ENCODE results near the gene STK38. TPM values are rescaled to one million over a fixed set of nuclear protein-coding genes. Genes with fewer than 3 reads are reported as not detected.

The STK38 gene
- total and polyA plus RNA-seq, 2 of the 13 experiments (the other 11 are each of a cell fraction or from before 2014, with no cell fraction given), result 10.3 to 20.7 TPM

DNA sequence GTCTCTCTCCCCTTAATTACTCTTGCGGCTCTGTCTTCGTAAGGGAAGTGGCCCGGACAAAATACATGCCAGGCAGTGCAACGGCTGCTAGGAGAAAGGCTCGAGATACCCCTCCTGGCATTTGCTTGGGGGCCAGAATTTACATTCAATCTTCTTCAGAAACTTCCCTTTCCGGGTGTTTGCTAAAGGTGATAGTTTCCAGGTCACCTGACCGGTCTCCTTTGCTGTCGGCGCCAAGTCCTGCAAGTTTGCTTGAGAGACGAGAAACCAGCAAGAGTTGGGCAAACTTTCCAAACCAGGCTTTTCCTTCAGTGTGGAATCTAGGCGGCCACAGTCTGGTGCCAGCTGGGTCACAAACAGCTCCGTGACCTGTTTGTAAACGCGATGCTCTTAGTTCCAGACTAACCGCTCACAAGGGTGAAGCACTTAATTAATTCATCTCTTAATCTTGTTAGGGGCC is 46.3 kb upstream of the STK38 start (continued):
- TF ChIP-seq ZNF124 (CRISPR knock-in tag; IDR thresholded peaks at IDR 0.05) (no peak; the same call in 1 of the 2 replicates), DPF2 (CRISPR knock-in tag; IDR thresholded peaks at IDR 0.05; ENCODE audit: borderline replicate concordance, low read depth) (peak; percentile 25; the same call in 1 of the 2 replicates), MTA1 (CRISPR knock-in tag; IDR thresholded peaks at IDR 0.05; ENCODE audit: borderline replicate concordance) (no peak), NR2F1 (CRISPR knock-in tag; IDR thresholded peaks at IDR 0.05) (peak in 1 of 2 experiments; percentile 40; a peak in 2 of 4 replicates), ZBTB42 (CRISPR knock-in tag; IDR thresholded peaks at IDR 0.05) (0 out of 2 replicates have a peak, but pooled peaks have one; percentile 75), NFIB (CRISPR knock-in tag; IDR thresholded peaks at IDR 0.05; ENCODE audit: borderline replicate concordance) (no peak), NONO (IDR thresholded peaks at IDR 0.05) (no peak), NONO (CRISPR knock-in tag; conservative IDR thresholded peaks at IDR 0.05) (no peak), ONECUT2 (CRISPR knock-in tag; IDR thresholded peaks at IDR 0.05) (no peak), REPIN1 (CRISPR knock-in tag; IDR thresholded peaks at IDR 0.05; ENCODE audit: borderline replicate concordance, low read depth) (no peak), ZNF598 (CRISPR knock-in tag; IDR thresholded peaks at IDR 0.05; ENCODE audit: borderline replicate concordance) (0 out of 2 replicates have a peak, but pooled peaks have one; percentile 26), ZNF160 (CRISPR knock-in tag; IDR thresholded peaks at IDR 0.05) (no peak), ZMAT3 (CRISPR knock-in tag; conservative IDR thresholded peaks at IDR 0.05) (no peak; the same call in 1 of the 2 replicates), ZFP1 (CRISPR knock-in tag; IDR thresholded peaks at IDR 0.05) (no peak), ARNTL (CRISPR knock-in tag; IDR thresholded peaks at IDR 0.05) (no peak), MEIS1 (CRISPR knock-in tag; IDR thresholded peaks at IDR 0.05; ENCODE audit: borderline replicate concordance) (no peak)
- TF ChIP-seq, protein P1, sequence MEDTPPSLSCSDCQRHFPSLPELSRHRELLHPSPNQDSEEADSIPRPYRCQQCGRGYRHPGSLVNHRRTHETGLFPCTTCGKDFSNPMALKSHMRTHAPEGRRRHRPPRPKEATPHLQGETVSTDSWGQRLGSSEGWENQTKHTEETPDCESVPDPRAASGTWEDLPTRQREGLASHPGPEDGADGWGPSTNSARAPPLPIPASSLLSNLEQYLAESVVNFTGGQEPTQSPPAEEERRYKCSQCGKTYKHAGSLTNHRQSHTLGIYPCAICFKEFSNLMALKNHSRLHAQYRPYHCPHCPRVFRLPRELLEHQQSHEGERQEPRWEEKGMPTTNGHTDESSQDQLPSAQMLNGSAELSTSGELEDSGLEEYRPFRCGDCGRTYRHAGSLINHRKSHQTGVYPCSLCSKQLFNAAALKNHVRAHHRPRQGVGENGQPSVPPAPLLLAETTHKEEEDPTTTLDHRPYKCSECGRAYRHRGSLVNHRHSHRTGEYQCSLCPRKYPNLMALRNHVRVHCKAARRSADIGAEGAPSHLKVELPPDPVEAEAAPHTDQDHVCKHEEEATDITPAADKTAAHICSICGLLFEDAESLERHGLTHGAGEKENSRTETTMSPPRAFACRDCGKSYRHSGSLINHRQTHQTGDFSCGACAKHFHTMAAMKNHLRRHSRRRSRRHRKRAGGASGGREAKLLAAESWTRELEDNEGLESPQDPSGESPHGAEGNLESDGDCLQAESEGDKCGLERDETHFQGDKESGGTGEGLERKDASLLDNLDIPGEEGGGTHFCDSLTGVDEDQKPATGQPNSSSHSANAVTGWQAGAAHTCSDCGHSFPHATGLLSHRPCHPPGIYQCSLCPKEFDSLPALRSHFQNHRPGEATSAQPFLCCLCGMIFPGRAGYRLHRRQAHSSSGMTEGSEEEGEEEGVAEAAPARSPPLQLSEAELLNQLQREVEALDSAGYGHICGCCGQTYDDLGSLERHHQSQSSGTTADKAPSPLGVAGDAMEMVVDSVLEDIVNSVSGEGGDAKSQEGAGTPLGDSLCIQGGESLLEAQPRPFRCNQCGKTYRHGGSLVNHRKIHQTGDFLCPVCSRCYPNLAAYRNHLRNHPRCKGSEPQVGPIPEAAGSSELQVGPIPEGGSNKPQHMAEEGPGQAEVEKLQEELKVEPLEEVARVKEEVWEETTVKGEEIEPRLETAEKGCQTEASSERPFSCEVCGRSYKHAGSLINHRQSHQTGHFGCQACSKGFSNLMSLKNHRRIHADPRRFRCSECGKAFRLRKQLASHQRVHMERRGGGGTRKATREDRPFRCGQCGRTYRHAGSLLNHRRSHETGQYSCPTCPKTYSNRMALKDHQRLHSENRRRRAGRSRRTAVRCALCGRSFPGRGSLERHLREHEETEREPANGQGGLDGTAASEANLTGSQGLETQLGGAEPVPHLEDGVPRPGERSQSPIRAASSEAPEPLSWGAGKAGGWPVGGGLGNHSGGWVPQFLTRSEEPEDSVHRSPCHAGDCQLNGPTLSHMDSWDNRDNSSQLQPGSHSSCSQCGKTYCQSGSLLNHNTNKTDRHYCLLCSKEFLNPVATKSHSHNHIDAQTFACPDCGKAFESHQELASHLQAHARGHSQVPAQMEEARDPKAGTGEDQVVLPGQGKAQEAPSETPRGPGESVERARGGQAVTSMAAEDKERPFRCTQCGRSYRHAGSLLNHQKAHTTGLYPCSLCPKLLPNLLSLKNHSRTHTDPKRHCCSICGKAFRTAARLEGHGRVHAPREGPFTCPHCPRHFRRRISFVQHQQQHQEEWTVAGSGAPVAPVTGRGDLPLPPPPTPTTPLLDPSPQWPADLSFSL (CRISPR knock-in tag; IDR thresholded peaks at IDR 0.05), result no peak
- TF ChIP-seq, protein P2, sequence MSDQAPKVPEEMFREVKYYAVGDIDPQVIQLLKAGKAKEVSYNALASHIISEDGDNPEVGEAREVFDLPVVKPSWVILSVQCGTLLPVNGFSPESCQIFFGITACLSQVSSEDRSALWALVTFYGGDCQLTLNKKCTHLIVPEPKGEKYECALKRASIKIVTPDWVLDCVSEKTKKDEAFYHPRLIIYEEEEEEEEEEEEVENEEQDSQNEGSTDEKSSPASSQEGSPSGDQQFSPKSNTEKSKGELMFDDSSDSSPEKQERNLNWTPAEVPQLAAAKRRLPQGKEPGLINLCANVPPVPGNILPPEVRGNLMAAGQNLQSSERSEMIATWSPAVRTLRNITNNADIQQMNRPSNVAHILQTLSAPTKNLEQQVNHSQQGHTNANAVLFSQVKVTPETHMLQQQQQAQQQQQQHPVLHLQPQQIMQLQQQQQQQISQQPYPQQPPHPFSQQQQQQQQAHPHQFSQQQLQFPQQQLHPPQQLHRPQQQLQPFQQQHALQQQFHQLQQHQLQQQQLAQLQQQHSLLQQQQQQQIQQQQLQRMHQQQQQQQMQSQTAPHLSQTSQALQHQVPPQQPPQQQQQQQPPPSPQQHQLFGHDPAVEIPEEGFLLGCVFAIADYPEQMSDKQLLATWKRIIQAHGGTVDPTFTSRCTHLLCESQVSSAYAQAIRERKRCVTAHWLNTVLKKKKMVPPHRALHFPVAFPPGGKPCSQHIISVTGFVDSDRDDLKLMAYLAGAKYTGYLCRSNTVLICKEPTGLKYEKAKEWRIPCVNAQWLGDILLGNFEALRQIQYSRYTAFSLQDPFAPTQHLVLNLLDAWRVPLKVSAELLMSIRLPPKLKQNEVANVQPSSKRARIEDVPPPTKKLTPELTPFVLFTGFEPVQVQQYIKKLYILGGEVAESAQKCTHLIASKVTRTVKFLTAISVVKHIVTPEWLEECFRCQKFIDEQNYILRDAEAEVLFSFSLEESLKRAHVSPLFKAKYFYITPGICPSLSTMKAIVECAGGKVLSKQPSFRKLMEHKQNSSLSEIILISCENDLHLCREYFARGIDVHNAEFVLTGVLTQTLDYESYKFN (CRISPR knock-in tag; conservative IDR thresholded peaks at IDR 0.05), result no peak
- TF ChIP-seq, protein P3, sequence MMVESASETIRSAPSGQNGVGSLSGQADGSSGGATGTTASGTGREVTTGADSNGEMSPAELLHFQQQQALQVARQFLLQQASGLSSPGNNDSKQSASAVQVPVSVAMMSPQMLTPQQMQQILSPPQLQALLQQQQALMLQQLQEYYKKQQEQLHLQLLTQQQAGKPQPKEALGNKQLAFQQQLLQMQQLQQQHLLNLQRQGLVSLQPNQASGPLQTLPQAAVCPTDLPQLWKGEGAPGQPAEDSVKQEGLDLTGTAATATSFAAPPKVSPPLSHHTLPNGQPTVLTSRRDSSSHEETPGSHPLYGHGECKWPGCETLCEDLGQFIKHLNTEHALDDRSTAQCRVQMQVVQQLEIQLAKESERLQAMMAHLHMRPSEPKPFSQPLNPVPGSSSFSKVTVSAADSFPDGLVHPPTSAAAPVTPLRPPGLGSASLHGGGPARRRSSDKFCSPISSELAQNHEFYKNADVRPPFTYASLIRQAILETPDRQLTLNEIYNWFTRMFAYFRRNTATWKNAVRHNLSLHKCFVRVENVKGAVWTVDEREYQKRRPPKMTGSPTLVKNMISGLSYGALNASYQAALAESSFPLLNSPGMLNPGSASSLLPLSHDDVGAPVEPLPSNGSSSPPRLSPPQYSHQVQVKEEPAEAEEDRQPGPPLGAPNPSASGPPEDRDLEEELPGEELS (CRISPR knock-in tag; IDR thresholded peaks at IDR 0.05), result no peak
